ENCODE data around the gene SLCO4A1.

- TF ChIP-seq POLR2AphosphoS5 (IDR thresholded peaks at IDR 0.05; ENCODE audit: low read depth, low read length) (no peak), REST (IDR thresholded peaks at IDR 0.05; ENCODE audit: insufficient read depth in 1 of 2, low read depth in 2 of 2, low read length in 2 of 2) (no peak)
These were observed 16.4 kb downstream of the SLCO4A1 start for GRCh38 chr20:62658593-62659178.
